HL-60 (cell line): Measurements from ENCODE around the gene DSN1.

ENCODE experiments used
- DNase-seq, 2 experiments: peaks; one replicate each; pipeline ENCODE4 v3.0.0-alpha.2; 2010 to 2020; ENCODE audit warnings: low read depth in 1 of 2, low spot score in 1 of 2
- H3K27ac ChIP-seq: fragments of 250-450 bp; sonication (Bioruptor Pico); replicated peaks from 2 replicates; pipeline ENCODE4 v1.5.1; 2020; ENCODE audit warnings: mild to moderate bottlenecking, moderate library complexity
- H3K27me3 ChIP-seq: fragments of 250-450 bp; sonication (Bioruptor Pico); 2 replicates; pipeline ENCODE4 v1.5.1; 2021; ENCODE audit warnings: mild to moderate bottlenecking, moderate library complexity; ENCODE audit not compliant: insufficient read depth, poor library complexity, severe bottlenecking
- H3K4me3 ChIP-seq: replicated peaks from 2 replicates; pipeline ENCODE4 v1.5.1; 2011; ENCODE audit warnings: mild to moderate bottlenecking, control low read depth, low read length; ENCODE audit not compliant: insufficient read depth
- CTCF ChIP-seq: IDR thresholded peaks from one replicate; pipeline ENCODE4 v1.5.1; 2011; ENCODE audit warnings: low read length, control low read depth, inconsistent platforms; ENCODE audit not compliant: insufficient read depth
- GABPA ChIP-seq: IDR thresholded peaks from 2 replicates; pipeline ENCODE4 v1.6.1; 2012; ENCODE audit warnings: low read depth
- POLR2AphosphoS5 ChIP-seq: IDR thresholded peaks from 2 replicates; pipeline ENCODE4 v1.6.1; 2012; ENCODE audit warnings: low read depth
- REST ChIP-seq: IDR thresholded peaks from 2 replicates; pipeline ENCODE4 v1.6.1; 2012; ENCODE audit warnings: low read depth; ENCODE audit not compliant: insufficient replicate concordance
- SPI1 ChIP-seq: IDR thresholded peaks from 2 replicates; pipeline ENCODE4 v1.6.1; 2012; ENCODE audit warnings: low read depth, mild to moderate bottlenecking, borderline replicate concordance

DSN1 gene

GRCh38 chr20:36786663-36787062, 13.1 kb upstream of the DSN1 start:
- Histone ChIP-seq H3K27ac (no peak overlapping the region), H3K4me3 (no peak overlapping the region), H3K27me3 (no peaks in the 10 kb centered on the region)
- no peak for DNase-seq
- TF ChIP-seq POLR2AphosphoS5 = no peak
- no peak for TF ChIP-seq GABPA
- TF ChIP-seq REST = peak; percentile 89
- TF ChIP-seq SPI1 = no peak

- H3K4me3 ChIP-seq = no peak overlapping the region
- no peaks in the 10 kb centered on the region for H3K27me3 ChIP-seq
- TF ChIP-seq REST = no peak
- TF ChIP-seq POLR2AphosphoS5 = no peak
- no peak for TF ChIP-seq SPI1
- TF ChIP-seq CTCF = no peak
- H3K27ac ChIP-seq = no peak overlapping the region
- no peak for DNase-seq
These were observed 12.7 kb upstream of the DSN1 start for GRCh38 chr20:36786246-36786645.

DNA sequence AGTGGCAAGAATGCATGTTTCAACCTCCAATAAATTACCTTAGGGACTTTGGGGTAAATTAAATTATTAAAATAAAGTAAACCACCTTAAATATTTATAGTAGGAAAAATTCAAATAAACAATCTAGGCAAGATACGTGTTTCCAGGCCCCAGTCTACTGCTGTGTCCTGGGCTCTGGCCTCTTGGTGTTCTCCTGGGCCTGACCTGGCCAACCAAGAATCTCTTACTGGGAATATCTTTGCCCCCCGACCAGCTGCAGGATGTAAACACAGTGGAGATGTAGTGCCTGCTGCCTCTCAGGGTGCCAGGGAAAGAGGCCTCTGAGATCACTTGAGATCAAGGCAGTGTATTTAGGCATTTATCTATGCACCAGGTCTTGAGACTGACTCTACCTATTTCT, 11.7 kb upstream of the DSN1 start:
- Histone ChIP-seq H3K4me3 (no peak overlapping the region), H3K27me3 (no peaks in the 10 kb centered on the region), H3K27ac (no peak overlapping the region)
- no peak for TF ChIP-seq CTCF
- no peak for TF ChIP-seq POLR2AphosphoS5
- TF ChIP-seq GABPA = no peak
- no peak for TF ChIP-seq SPI1
- no peak for TF ChIP-seq REST
- no peak for DNase-seq

- Histone ChIP-seq H3K27me3 (no peaks in the 10 kb centered on the region), H3K4me3 (no peak overlapping the region), H3K27ac (no peak overlapping the region)
- TF ChIP-seq POLR2AphosphoS5 (no peak), REST (no peak), GABPA (no peak), SPI1 (no peak), CTCF (no peak)
- no peak for DNase-seq
These were observed 11.3 kb upstream of the DSN1 start for GRCh38 chr20:36784900-36785299.
